AG09309 (cell line): ENCODE results near the gene SLC35G4.

Experiments used
- DNase-seq: peaks from one replicate; pipeline ENCODE4 v3.0.0-alpha.2; 2010; ENCODE audit warnings: low read depth
- H3K4me3 ChIP-seq: 2 replicates; pipeline ENCODE4 v1.5.1; 2011; ENCODE audit warnings: mild to moderate bottlenecking, low read depth, low read length, moderate library complexity; ENCODE audit not compliant: control insufficient read depth
- TF ChIP-seq, protein P1 (sequence below): IDR thresholded peaks from 2 replicates; pipeline ENCODE4 v1.5.1; 2011; ENCODE audit warnings: mild to moderate bottlenecking, low read depth, low read length, inconsistent platforms; ENCODE audit not compliant: insufficient read depth, control insufficient read depth; ENCODE audit errors: missing control alignments

The SLC35G4 gene

DNA sequence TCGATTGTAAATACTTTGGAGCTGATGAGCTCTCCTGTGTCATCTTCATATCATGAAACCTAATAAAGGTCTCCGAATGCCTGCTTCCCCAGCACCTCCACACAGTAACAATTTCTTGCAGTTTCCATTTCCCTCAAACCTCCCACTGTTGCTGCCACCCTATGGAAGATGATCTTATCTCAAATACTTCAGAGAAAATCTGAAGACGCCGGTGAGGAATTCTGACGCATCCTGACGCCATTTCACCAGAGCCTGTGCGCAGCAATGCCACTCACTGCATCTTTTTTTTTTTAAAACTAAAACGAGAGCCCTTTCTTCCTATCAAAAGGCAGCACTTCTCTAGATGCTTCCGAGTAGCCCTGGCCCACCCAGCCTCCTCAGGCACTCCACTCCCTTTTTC, 47.8 kb downstream of the SLC35G4 start:
- DNase-seq = no peak
- TF ChIP-seq, protein P1, sequence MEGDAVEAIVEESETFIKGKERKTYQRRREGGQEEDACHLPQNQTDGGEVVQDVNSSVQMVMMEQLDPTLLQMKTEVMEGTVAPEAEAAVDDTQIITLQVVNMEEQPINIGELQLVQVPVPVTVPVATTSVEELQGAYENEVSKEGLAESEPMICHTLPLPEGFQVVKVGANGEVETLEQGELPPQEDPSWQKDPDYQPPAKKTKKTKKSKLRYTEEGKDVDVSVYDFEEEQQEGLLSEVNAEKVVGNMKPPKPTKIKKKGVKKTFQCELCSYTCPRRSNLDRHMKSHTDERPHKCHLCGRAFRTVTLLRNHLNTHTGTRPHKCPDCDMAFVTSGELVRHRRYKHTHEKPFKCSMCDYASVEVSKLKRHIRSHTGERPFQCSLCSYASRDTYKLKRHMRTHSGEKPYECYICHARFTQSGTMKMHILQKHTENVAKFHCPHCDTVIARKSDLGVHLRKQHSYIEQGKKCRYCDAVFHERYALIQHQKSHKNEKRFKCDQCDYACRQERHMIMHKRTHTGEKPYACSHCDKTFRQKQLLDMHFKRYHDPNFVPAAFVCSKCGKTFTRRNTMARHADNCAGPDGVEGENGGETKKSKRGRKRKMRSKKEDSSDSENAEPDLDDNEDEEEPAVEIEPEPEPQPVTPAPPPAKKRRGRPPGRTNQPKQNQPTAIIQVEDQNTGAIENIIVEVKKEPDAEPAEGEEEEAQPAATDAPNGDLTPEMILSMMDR = no peak
- H3K4me3 ChIP-seq = no peak overlapping the region

DNA sequence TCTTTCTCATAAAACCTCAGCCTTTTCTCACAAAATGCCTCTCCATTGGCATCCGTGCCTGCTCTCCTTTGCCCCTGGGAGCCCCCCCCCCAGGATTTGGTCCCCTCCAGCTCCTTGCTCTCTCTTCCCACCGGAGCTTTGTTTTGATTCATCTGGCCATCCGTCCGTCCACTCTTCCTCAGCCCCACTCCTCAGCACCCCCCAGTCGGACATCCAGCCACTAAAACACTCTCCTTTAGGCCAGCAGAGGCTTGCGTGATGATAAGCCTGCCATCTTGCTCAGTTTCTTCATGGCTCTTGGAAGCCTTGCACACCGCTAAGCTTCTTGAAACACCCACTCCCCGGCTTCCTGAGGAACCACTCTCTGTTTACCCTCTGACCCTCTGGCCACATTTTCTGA, 48.2 kb downstream of the SLC35G4 start:
- TF ChIP-seq, protein P1 = no peak
- no peak overlapping the region for H3K4me3 ChIP-seq
- no peak for DNase-seq

DNA sequence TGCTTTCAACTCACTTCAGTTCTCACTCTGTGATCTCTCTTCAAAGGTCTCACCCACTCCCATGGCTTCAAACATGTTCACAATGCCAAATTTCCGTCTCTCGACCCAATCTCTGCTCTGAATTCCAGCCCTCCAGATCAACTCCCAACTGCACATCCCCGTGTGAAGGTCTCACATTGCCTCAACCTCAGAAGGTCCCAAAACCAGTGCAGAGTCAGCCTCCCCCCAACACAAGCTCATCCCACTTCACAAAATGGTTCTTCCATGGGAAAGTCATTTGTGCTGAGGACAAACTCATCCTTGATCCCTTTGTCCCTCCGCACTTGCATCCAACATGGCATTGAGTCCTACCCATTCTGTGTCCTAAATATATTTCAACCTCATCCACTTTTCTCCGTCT, 48.6 kb downstream of the SLC35G4 start:
- DNase-seq = no peak
- TF ChIP-seq, protein P1 = no peak
- no peak overlapping the region for H3K4me3 ChIP-seq

DNA sequence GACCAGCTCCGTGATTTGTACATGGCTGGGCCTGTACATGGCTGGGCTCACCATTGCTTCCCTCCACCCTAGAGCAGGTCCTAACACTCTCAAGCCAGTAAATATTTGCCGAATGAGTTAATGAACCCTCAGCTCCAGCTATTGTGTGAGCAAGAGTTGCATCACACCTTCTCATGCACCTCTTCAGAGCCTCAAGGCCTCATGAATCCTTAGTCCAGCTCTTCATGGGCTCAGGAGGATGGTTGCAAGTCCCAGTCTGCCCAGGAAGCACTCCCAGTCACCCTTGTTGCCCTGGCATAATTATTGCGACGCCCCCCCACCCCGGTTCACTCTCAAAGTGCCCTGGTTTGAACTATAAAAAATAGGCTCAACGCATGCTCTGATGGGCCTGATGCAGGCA, 49.6 kb downstream of the SLC35G4 start:
- TF ChIP-seq, protein P1 = no peak
- H3K4me3 ChIP-seq = no peak overlapping the region

More for the DNA sequence above, 49.6 kb downstream of the SLC35G4 start:
- no peak for DNase-seq
